K562 (cell line): Measurements from ENCODE around the gene MSX1. TPM values are rescaled to one million over a fixed set of nuclear protein-coding genes. Genes with fewer than 3 reads are reported as not detected.

ENCODE experiments used
- ATAC-seq: fragments of 200-7000 bp; cut with Tn5 transposase; 3 replicates; pipeline ENCODE4 v1.9.1; 2020; ENCODE audit warnings: moderate library complexity
- BruUV-seq: library from RNA; stranded (reverse); fragments of 400-500 nt; replicated peaks from 2 replicates; lab custom pipeline; 2021; lab: Mats Ljungman, UMichigan
- CTCF ChIA-PET: fragments of 300-600 bp; formaldehyde crosslinking; extraction: SDS; loops from one replicate; lab custom pipeline; 2021; ENCODE audit warnings: low intra/inter-chr PET ratio; lab: Yijun Ruan, JAX
- POLR2A ChIA-PET: fragments of 300-600, 350-650 bp; sonication (Branson Sonifier 250); formaldehyde crosslinking; extraction: SDS; loops from one replicate; lab custom pipeline; 2021; ENCODE audit warnings: antibody characterized with exemption, inconsistent platforms; lab: Yijun Ruan, JAX
- DNase-seq, 4 experiments: peaks; one replicate each; pipeline versions ENCODE4 v3.0.0 to v3.0.0-alpha.2; 2011 to 2018; ENCODE audit warnings: low spot score in 3 of 4, mixed read lengths in 3 of 4; ENCODE audit errors: extremely low read depth in 1 of 4
- FAIRE-seq: peaks from 2 replicates; lab custom pipeline; 2011; peaks lifted over from hg19 to GRCh38; lab: Jason Lieb, UNC
- H2AFZ ChIP-seq: 2 replicates; pipeline ENCODE4 v1.6.0; 2011; ENCODE audit warnings: low read depth, low read length, control low read depth, inconsistent platforms
- H3K27ac ChIP-seq: fragments of 200-600 bp; 3 replicates; pipeline ENCODE4 v1.8.0; 2011; ENCODE audit warnings: low read depth, mild to moderate bottlenecking, control low read depth, inconsistent platforms, low read length, moderate library complexity, mixed read lengths; ENCODE audit errors: extremely low read depth
- H3K27me3 ChIP-seq, 2 experiments: fragments of 300-600 bp in 1 of 2; 2 replicates in 1 of 2; 3 replicates in 1 of 2; pipeline versions ENCODE4 v1.6.0 to v1.8.0; 2011; ENCODE audit warnings: inconsistent platforms in 2 of 2, low read length in 2 of 2, mild to moderate bottlenecking in 1 of 2, mixed read lengths in 1 of 2, moderate library complexity in 1 of 2; ENCODE audit not compliant: control insufficient read depth in 2 of 2, insufficient read depth in 2 of 2
- H3K36me3 ChIP-seq: fragments of 300-600 bp; 3 replicates; pipeline ENCODE4 v1.8.0; 2011; ENCODE audit warnings: mild to moderate bottlenecking, low read length, inconsistent platforms; ENCODE audit not compliant: control insufficient read depth, insufficient read depth
- H3K4me1 ChIP-seq, 2 experiments: fragments of 200-600 bp in 1 of 2; replicated peaks in 1 of 2; 2 replicates in 1 of 2; 3 replicates in 1 of 2; pipeline versions ENCODE4 v1.5.1 to v1.8.0; 2011; ENCODE audit warnings: inconsistent platforms in 2 of 2, low read length in 2 of 2, mild to moderate bottlenecking in 1 of 2, mixed read lengths in 1 of 2, moderate library complexity in 1 of 2; ENCODE audit not compliant: control insufficient read depth in 2 of 2, insufficient read depth in 2 of 2
- H3K4me2 ChIP-seq: 2 replicates; pipeline ENCODE4 v1.6.1; 2011; ENCODE audit warnings: low read length, control low read depth, inconsistent platforms, mixed read lengths; ENCODE audit not compliant: insufficient read depth
- H3K4me3 ChIP-seq: fragments of 200-600 bp; sonication (generic), shearing (Covaris generic); 2 replicates; pipeline ENCODE4 v1.5.1; 2016; ENCODE audit warnings: control low read depth, inconsistent platforms
- H3K79me2 ChIP-seq: fragments of 200-600 bp; 3 replicates; pipeline ENCODE4 v1.8.0; 2011; ENCODE audit warnings: low read length, inconsistent platforms; ENCODE audit not compliant: control insufficient read depth, insufficient read depth
- H3K9ac ChIP-seq, 2 experiments: 2 replicates each; pipeline versions ENCODE4 v1.6.0 to v1.6.1; 2011; ENCODE audit warnings: low read depth in 2 of 2, low read length in 2 of 2, control low read depth in 1 of 2, inconsistent platforms in 1 of 2, mild to moderate bottlenecking in 1 of 2, mixed read lengths in 1 of 2; ENCODE audit not compliant: insufficient read depth in 1 of 2
- H3K9me1 ChIP-seq: one replicate; pipeline ENCODE4 v1.6.0; 2011; ENCODE audit warnings: inconsistent platforms, mild to moderate bottlenecking, low read length, moderate library complexity; ENCODE audit not compliant: control insufficient read depth, insufficient read depth
- H3K9me3 ChIP-seq: replicated peaks from 2 replicates; pipeline ENCODE4 v1.5.1; 2011; ENCODE audit warnings: low read depth, low read length, inconsistent platforms; ENCODE audit not compliant: control insufficient read depth, insufficient read depth
- H4K20me1 ChIP-seq: replicated peaks from 2 replicates; pipeline ENCODE4 v1.6.1; 2011; ENCODE audit warnings: low read length, inconsistent platforms, mixed read lengths; ENCODE audit not compliant: control insufficient read depth, insufficient read depth
- BCL6 ChIP-seq: fragments of 250-450 bp; sonication (Bioruptor Pico); IDR thresholded peaks from 2 replicates; pipeline ENCODE4 v1.4.0; 2020
- BMI1 ChIP-seq: fragments of 150-350 bp; IDR thresholded peaks from 2 replicates; pipeline ENCODE4 v1.6.1; 2014; ENCODE audit warnings: low read length
- BRD9 ChIP-seq: fragments of 450-650 bp; IDR thresholded peaks from 2 replicates; pipeline ENCODE4 v1.6.1; 2018; ENCODE audit warnings: low read depth; ENCODE audit not compliant: partially characterized antibody
- RBM25 ChIP-seq: fragments of 200-400 bp; formaldehyde crosslinking; IDR thresholded peaks from 2 replicates; pipeline ENCODE4 v1.6.1; 2018; ENCODE audit warnings: low read length, low read depth, moderate library complexity; ENCODE audit not compliant: severe bottlenecking
- ZFP36 ChIP-seq: fragments of 150-350 bp; IDR thresholded peaks from 2 replicates; pipeline ENCODE4 v1.6.1; 2018; ENCODE audit warnings: low read length, low read depth; ENCODE audit not compliant: partially characterized antibody
- WGBS: fragments of 100-300 bp; shearing (Covaris generic); methylation state at CpG from one replicate; pipeline ENCODE4 v1.1.6; 2016; ENCODE audit warnings: low coverage, mixed read lengths; ENCODE audit not compliant: insufficient coverage; ENCODE audit errors: missing lambda C conversion rate; 5-methylcytosine and 5-hydroxymethylcytosine counted together
- in situ Hi-C: fragments of 300-500 bp; cut with MboI; formaldehyde crosslinking; loops from 4 replicates; pipeline ENCODE4 v1.15.0; 2018; ENCODE audit warnings: inconsistent platforms, mixed read lengths
- intact Hi-C: fragments of 100-400 bp; cut with micrococcal nuclease; formaldehyde crosslinking; loops from 2 replicates; pipeline ENCODE4 v1.14.2; 2022
- polyA plus RNA-seq, 8 experiments: library from polyadenylated mRNA; depleted of rRNA in 4 of 8; stranded (reverse) in 5 of 8; unstranded in 3 of 8; fragments of >200 nt; fragmentation: Nextera tagmentation in 2 of 8; fragmentation: Illumina TruSeq in 1 of 8; extraction: Ambion mirVana in 2 of 8; extraction: Trizol in 1 of 8; gene quantifications; 2 replicates each; pipeline versions ENCODE4 v1.2.1 to v1.2.3, GENCODE V29; 2011 to 2014; ENCODE audit warnings: inconsistent platforms in 1 of 8, missing spikeins in 1 of 8
- total RNA-seq, 7 experiments: library from RNA; depleted of rRNA in 6 of 7; stranded (reverse); fragments of >200 nt in 6 of 7; fragmentation: Illumina TruSeq in 2 of 7; extraction: Trizol in 2 of 7; gene quantifications; 2 replicates each; pipeline versions ENCODE4 v1.2.1 to v1.2.3, GENCODE V29; 2011 to 2021; ENCODE audit warnings: low replicate concordance in 1 of 7
- TF ChIP-seq, protein P1 (sequence below): sonication (generic); formaldehyde crosslinking; IDR thresholded peaks from 2 replicates; pipeline ENCODE4 v1.8.1; 2023; ENCODE audit warnings: mild to moderate bottlenecking, missing genetic modification reagents

The MSX1 gene
- total and polyA plus RNA-seq, 9 of the 15 experiments (the other 6 are each of a cell fraction or from before 2014, with no cell fraction given), result 1.3 to 6.3 (median 2.3) TPM

DNA sequence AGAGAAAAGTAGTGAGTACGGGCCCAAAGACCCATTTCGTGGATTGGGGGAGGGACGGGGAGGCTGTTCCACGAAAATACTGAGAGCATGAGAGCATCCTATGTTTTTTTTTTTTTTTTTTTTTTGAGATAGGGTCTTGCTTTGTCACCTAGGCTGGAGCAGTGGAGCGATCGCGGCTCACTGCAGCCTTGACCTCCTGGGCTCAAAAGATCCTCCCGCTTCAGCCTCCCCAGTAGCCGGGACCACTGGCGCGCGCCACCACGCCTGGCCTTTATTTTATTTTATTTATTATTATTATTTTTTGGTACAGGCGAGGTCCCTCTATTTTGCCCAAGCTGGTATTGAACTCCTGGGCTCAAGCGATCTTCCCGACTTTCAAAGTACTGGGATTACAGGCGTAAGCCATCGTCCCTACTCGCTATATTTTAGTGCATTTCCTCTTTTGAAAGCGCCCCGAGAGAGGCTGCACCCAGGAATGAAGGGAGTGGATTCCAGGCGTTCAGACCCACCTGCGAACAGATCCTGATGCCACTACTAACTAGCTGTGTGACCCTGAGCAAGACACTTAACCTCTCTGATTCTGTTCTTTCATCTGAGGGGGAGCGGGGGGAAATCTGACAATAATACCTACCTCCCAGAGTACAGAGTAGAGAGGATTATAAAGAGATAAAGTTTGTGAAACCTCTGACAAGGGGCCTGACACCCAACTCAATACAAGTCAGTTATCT lies 5.4 kb upstream of the MSX1 start:
- BruUV-seq, result no TSS peak
- no peak overlapping the region for H3K9ac ChIP-seq
- peaks cover 17% of the 10 kb centered on the region for H4K20me1 ChIP-seq
- ChIA-PET POLR2A (no interaction called here), CTCF (no interaction called here)
- 31% methylated on average over 24 of the region's 24 CpGs for WGBS
- intact Hi-C loops (no loop called here), in situ Hi-C loops (no loop called here)
- no peaks in the 10 kb centered on the region for H3K9me1 ChIP-seq
- no peak for ATAC-seq
- no peak overlapping the region for H3K27ac ChIP-seq
- TF ChIP-seq, protein P1, sequence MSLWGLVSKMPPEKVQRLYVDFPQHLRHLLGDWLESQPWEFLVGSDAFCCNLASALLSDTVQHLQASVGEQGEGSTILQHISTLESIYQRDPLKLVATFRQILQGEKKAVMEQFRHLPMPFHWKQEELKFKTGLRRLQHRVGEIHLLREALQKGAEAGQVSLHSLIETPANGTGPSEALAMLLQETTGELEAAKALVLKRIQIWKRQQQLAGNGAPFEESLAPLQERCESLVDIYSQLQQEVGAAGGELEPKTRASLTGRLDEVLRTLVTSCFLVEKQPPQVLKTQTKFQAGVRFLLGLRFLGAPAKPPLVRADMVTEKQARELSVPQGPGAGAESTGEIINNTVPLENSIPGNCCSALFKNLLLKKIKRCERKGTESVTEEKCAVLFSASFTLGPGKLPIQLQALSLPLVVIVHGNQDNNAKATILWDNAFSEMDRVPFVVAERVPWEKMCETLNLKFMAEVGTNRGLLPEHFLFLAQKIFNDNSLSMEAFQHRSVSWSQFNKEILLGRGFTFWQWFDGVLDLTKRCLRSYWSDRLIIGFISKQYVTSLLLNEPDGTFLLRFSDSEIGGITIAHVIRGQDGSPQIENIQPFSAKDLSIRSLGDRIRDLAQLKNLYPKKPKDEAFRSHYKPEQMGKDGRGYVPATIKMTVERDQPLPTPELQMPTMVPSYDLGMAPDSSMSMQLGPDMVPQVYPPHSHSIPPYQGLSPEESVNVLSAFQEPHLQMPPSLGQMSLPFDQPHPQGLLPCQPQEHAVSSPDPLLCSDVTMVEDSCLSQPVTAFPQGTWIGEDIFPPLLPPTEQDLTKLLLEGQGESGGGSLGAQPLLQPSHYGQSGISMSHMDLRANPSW, result no peak
- no peak for TF ChIP-seq BMI1
- TF ChIP-seq ZFP36, result peak; percentile 53
- no peak for TF ChIP-seq BCL6
- TF ChIP-seq RBM25, result peak; percentile 74
- TF ChIP-seq BRD9, result no peak
- no peak for DNase-seq
- FAIRE-seq, result no peak
- no peak overlapping the region for H3K4me3 ChIP-seq
- H3K27me3 ChIP-seq, result peaks cover 42 to 69% of the 10 kb centered on the region in 2 experiments
- H3K9me3 ChIP-seq, result no peaks in the 10 kb centered on the region
- H3K79me2 ChIP-seq, result no peaks in the 10 kb centered on the region
- H3K36me3 ChIP-seq, result no peaks in the 10 kb centered on the region
- H2AFZ ChIP-seq, result no peak overlapping the region
- no peak overlapping the region for H3K4me2 ChIP-seq
- peaks cover 4 to 24% of the 10 kb centered on the region in 2 experiments; a peak in 3 of 5 replicates for H3K4me1 ChIP-seq
